OCI-LY1 (cell line): ENCODE data around the gene GRK1.

Experiments used
- H2AFZ ChIP-seq: fragments of 200-600 bp; sonication (generic), shearing (Covaris generic); 2 replicates; pipeline ENCODE4 v1.6.0; 2014; ENCODE audit warnings: antibody characterized with exemption, mild to moderate bottlenecking, low read length
- H3F3A ChIP-seq: fragments of 200-600 bp; sonication (generic), shearing (Covaris generic); 2 replicates; pipeline ENCODE4 v1.6.0; 2014; ENCODE audit warnings: mild to moderate bottlenecking, antibody characterized with exemption, low read length, moderate library complexity; ENCODE audit not compliant: insufficient read depth
- H3K27ac ChIP-seq: fragments of 200-600 bp; sonication (generic); 2 replicates; pipeline ENCODE4 v1.5.1; 2014; ENCODE audit warnings: low read length, mixed run types, mild to moderate bottlenecking, low read depth; ENCODE audit not compliant: poor library complexity, severe bottlenecking
- H3K27me3 ChIP-seq: fragments of 200-600 bp; sonication (generic); 2 replicates; pipeline ENCODE4 v1.6.0; 2014; ENCODE audit warnings: antibody characterized with exemption, mild to moderate bottlenecking, low read length, moderate library complexity; ENCODE audit not compliant: insufficient read depth
- H3K36me3 ChIP-seq: fragments of 200-600 bp; sonication (generic); 2 replicates; pipeline ENCODE4 v1.6.1; 2014; ENCODE audit warnings: mild to moderate bottlenecking, antibody characterized with exemption, low read length, moderate library complexity, mixed read lengths; ENCODE audit not compliant: insufficient read depth
- H3K4me1 ChIP-seq: fragments of 200-600 bp; sonication (generic); 2 replicates; pipeline ENCODE4 v1.5.1; 2014; ENCODE audit warnings: mild to moderate bottlenecking, low read length, moderate library complexity; ENCODE audit not compliant: insufficient read depth, severe bottlenecking
- H3K4me2 ChIP-seq: fragments of 200-600 bp; sonication (generic), shearing (Covaris generic); 2 replicates; pipeline ENCODE4 v1.6.1; 2014; ENCODE audit warnings: low read length
- H3K4me3 ChIP-seq: fragments of 200-600 bp; sonication (generic); 2 replicates; pipeline ENCODE4 v1.5.1; 2014; ENCODE audit warnings: low read length, low read depth, mild to moderate bottlenecking, mixed read lengths; ENCODE audit not compliant: poor library complexity, severe bottlenecking
- H3K79me2 ChIP-seq: fragments of 200-600 bp; shearing (Covaris generic); 2 replicates; pipeline ENCODE4 v1.6.1; 2016; ENCODE audit warnings: mixed run types, low read length, mixed read lengths; ENCODE audit not compliant: insufficient read depth
- H3K9ac ChIP-seq: fragments of 200-600 bp; sonication (generic), shearing (Covaris generic); 2 replicates; pipeline ENCODE4 v1.6.1; 2014; ENCODE audit warnings: mild to moderate bottlenecking, low read length, mixed read lengths
- H3K9me2 ChIP-seq: fragments of 200-600 bp; sonication (generic), shearing (Covaris generic); 2 replicates; pipeline ENCODE4 v1.6.1; 2014; ENCODE audit warnings: low read depth, mild to moderate bottlenecking, low read length, mixed read lengths
- H3K9me3 ChIP-seq: fragments of 200-600 bp; shearing (Covaris generic); 2 replicates; pipeline ENCODE4 v1.6.1; 2014; ENCODE audit warnings: low read length, mixed read lengths
- H4K20me1 ChIP-seq: fragments of 200-600 bp; sonication (generic), shearing (Covaris generic); 2 replicates; pipeline ENCODE4 v1.6.0; 2016; ENCODE audit warnings: mild to moderate bottlenecking, low read length; ENCODE audit not compliant: insufficient read depth
- CTCF ChIP-seq: fragments of 200-600 bp; sonication (generic), shearing (Covaris generic); IDR thresholded peaks from 2 replicates; pipeline ENCODE4 v1.5.1; 2017; ENCODE audit warnings: mild to moderate bottlenecking, antibody characterized with exemption, low read length, moderate library complexity, mixed read lengths
- EZH2 ChIP-seq: fragments of 200-600 bp; sonication (generic), shearing (Covaris generic); IDR thresholded peaks from 2 replicates; pipeline ENCODE4 v1.8.0; 2017; ENCODE audit warnings: borderline replicate concordance, mixed run types, mild to moderate bottlenecking, antibody characterized with exemption, low read length, moderate library complexity, mixed read lengths

Gene GRK1

GRCh38 chr13:113753171-113753570 lies 86.2 kb downstream of the GRK1 start:
- no peaks in the 10 kb centered on the region for H3K9me3 ChIP-seq
- no peaks in the 10 kb centered on the region for H3K9me2 ChIP-seq
- no peaks in the 10 kb centered on the region for H4K20me1 ChIP-seq
- H2AFZ ChIP-seq = no peak overlapping the region
- no peak overlapping the region for H3K9ac ChIP-seq
- H3K4me1 ChIP-seq = peaks cover under 1% of the 10 kb centered on the region
- H3K4me3 ChIP-seq = no peak overlapping the region
- H3K79me2 ChIP-seq = no peaks in the 10 kb centered on the region
- no peak overlapping the region for H3K27ac ChIP-seq
- no peaks in the 10 kb centered on the region for H3K36me3 ChIP-seq
- H3F3A ChIP-seq = 0 out of 2 replicates have a peak, but pooled peaks cover 3% of the 10 kb centered on the region
- TF ChIP-seq EZH2 = no peak
- TF ChIP-seq CTCF = no peak
- H3K27me3 ChIP-seq = peaks cover 6% of the 10 kb centered on the region; the same call in 1 of the 2 replicates
- no peak overlapping the region for H3K4me2 ChIP-seq

- 0 out of 2 replicates have a peak, but pooled peaks cover 3% of the 10 kb centered on the region for H3F3A ChIP-seq
- H3K4me1 ChIP-seq = peaks cover 4% of the 10 kb centered on the region
- peaks cover 6% of the 10 kb centered on the region; the same call in 1 of the 2 replicates for H3K27me3 ChIP-seq
- no peaks in the 10 kb centered on the region for H3K36me3 ChIP-seq
- H3K9me3 ChIP-seq = no peaks in the 10 kb centered on the region
- no peaks in the 10 kb centered on the region for H3K79me2 ChIP-seq
- H4K20me1 ChIP-seq = no peaks in the 10 kb centered on the region
- H3K4me3 ChIP-seq = no peak overlapping the region
- no peak overlapping the region for H3K4me2 ChIP-seq
- H3K27ac ChIP-seq = no peak overlapping the region
- H3K9me2 ChIP-seq = no peaks in the 10 kb centered on the region
- H3K9ac ChIP-seq = no peak overlapping the region
- H2AFZ ChIP-seq = no peak overlapping the region
- TF ChIP-seq CTCF = no peak
- no peak for TF ChIP-seq EZH2
Observed at GRCh38 chr13:113754242-113754641, 87.2 kb downstream of the GRK1 start.

DNA sequence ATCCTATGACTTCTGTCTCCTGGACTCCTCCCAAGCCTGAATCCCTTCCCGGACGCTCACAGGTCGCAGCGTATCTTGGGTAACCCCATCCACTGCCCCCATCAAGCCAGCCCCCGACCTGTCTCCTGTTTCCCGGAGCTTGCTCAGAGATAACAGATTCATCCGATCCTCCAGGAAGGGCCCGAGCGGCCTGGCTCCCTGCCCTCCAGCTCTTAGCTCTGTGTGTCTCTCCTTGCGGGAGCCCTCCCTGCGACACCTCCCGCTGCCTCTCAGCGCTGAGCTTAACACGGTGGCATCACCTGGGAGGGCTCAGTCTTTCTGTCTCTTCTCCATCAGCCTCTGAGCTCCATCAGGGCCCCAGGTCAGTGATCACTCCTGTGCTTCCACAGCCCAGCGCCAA lies 87.7 kb downstream of the GRK1 start:
- no peak overlapping the region for H3K4me2 ChIP-seq
- TF ChIP-seq EZH2 (no peak), CTCF (no peak)
- no peaks in the 10 kb centered on the region for H3K9me3 ChIP-seq
- H3K9ac ChIP-seq = no peak overlapping the region
- 0 out of 2 replicates have a peak, but pooled peaks cover 3% of the 10 kb centered on the region for H3F3A ChIP-seq
- H3K27ac ChIP-seq = no peak overlapping the region
- H3K4me1 ChIP-seq = peaks cover 9% of the 10 kb centered on the region
- peaks cover 10% of the 10 kb centered on the region for H3K27me3 ChIP-seq
- no peaks in the 10 kb centered on the region for H4K20me1 ChIP-seq
- H3K79me2 ChIP-seq = no peaks in the 10 kb centered on the region
- no peaks in the 10 kb centered on the region for H3K9me2 ChIP-seq
- H3K4me3 ChIP-seq = no peak overlapping the region
- H3K36me3 ChIP-seq = no peaks in the 10 kb centered on the region
- H2AFZ ChIP-seq = no peak overlapping the region
